GM13977 (cell line): ENCODE measurements around the gene FSIP1.

Experiments used
- DNase-seq: peaks from one replicate; pipeline ENCODE4 v3.0.0; 2012; ENCODE audit warnings: low spot score
- CTCF ChIP-seq: IDR thresholded peaks from 2 replicates; pipeline ENCODE4 v1.5.1; 2012; ENCODE audit warnings: mild to moderate bottlenecking, control low read depth; ENCODE audit not compliant: insufficient read depth; ENCODE audit errors: extremely low read depth, missing control alignments
- in situ Hi-C: fragments of 300-500 bp; cut with MboI; formaldehyde crosslinking; loops from one replicate; pipeline ENCODE4 v1.12.0; 2022; ENCODE audit warnings: low sequenced_read_pairs, low pct_unique_long_range_greater_than_20kb, mixed read lengths, inconsistent platforms; ENCODE audit not compliant: unreplicated experiment

The FSIP1 gene

GRCh38 chr15:39788800-39789565, 6.3 kb upstream of the FSIP1 start:
- no peak for TF ChIP-seq CTCF
- in situ Hi-C loops, result no loop called here
- no peak for DNase-seq

- no peak for TF ChIP-seq CTCF
- DNase-seq, result peak; percentile 54
- in situ Hi-C loops, result no loop called here
Measured at GRCh38 chr15:39788108-39788507, 5.5 kb upstream of the FSIP1 start.

DNA sequence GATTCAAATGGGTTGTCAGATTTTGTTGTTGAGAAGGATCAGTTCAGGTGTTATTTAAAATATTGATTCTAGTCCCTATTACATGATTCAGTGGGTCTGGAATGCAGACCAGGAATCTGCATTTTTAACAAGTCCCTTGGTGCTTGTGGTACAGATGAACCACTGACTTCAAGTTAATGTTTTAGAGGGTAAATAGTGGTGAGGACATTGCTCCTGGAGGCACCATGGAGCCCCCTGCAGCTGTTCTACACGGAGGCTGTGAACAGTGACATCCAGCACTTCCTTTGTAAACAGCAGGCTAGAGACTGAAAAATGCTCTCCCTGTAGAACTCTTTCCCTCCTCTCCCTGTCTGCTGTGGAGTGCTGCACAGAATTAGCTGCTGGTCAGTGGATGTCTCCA, 4.8 kb upstream of the FSIP1 start:
- DNase-seq, result no peak
- in situ Hi-C loops, result no loop called here
- TF ChIP-seq CTCF, result no peak

GRCh38 chr15:39786447-39787056, 3.9 kb upstream of the FSIP1 start:
- in situ Hi-C loops, result no loop called here
- DNase-seq, result peak; percentile 40

GRCh38 chr15:39785841-39786240, 3.2 kb upstream of the FSIP1 start:
- no peak for DNase-seq
- in situ Hi-C loops, result no loop called here
- no peak for TF ChIP-seq CTCF

More at GRCh38 chr15:39786447-39787056, 3.9 kb upstream of the FSIP1 start:
- peak; percentile 56 for TF ChIP-seq CTCF

GRCh38 chr15:39785139-39785538, 2.5 kb upstream of the FSIP1 start:
- DNase-seq, result no peak
- TF ChIP-seq CTCF, result no peak
- in situ Hi-C loops, result no loop called here
